Measurements from ENCODE around the gene BEX4. TPM values are rescaled to one million over a fixed set of nuclear protein-coding genes. Genes with fewer than 3 reads are reported as not detected.
"Not testable (repeated sequence)": the region's sequence is repeated elsewhere in the genome, so short reads cannot be mapped to it uniquely, and the experiment has no call there.

BEX4 gene, protein sequence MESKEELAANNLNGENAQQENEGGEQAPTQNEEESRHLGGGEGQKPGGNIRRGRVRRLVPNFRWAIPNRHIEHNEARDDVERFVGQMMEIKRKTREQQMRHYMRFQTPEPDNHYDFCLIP
- 10 to 100 TPM in 1 of 2 donors, 1 to 10 TPM in 1; 2.9 to 13.4 TPM for total RNA-seq

DNA sequence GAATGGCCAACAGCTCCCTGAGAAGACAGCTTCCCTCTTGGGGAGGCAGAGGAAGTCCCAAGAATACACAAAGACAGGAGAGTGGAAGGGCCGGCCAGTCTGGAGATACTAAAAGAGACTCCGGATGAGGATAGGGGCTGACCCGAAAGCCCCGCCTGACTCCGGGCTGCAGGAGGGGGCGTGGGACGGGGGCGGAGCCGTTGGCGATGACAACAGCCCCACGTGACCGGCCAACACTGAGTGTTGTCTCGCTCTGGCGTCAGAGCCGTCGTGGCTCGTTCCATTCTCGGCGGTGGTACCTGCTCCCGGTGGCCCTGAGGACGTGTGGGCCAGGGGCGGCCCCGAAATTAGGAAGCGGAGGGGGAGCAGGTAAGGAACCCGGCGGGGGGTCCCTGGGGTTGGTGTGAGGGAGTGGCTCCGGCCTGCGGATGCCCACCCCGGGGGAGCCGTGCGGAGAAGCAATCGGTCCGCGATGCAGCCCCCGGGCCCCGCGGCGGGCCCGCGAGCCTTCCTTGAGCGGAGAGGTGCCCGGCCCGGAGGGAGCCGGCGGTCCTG lies at the start of gene BEX4:
BEX4 (plus strand) TSS at position 239 of the 555 bp plus-strand sequence. CDS start 1,046 bp downstream, outside the sequence.
- Mint-ChIP-seq H3K27me3 (peaks cover 0 to 8% of the 10 kb centered on the region in 2 donors), H3K4me3 (peak within 1 kb of the TSS; percentile 69), H3K36me3 (no peaks in the 10 kb centered on the region), H3K9me3 (no peaks in the 10 kb centered on the region), H3K4me1 (ENCODE audit: low read depth in 2 of 2) (peaks cover 0 to 2% of the 10 kb centered on the region in 2 donors), H3K27ac (peak within 1 kb of the TSS; percentile 35 to 83)
- peak; percentile 85 for DNase-seq (ENCODE audit: low spot score)
- peak; percentile 97 to 100 for ATAC-seq

- DNase-seq (ENCODE audit: low spot score): no peak
- H3K4me3 Mint-ChIP-seq: no peak overlapping the region
- ATAC-seq: no peak
- H3K36me3 Mint-ChIP-seq: no peaks in the 10 kb centered on the region
- H3K27ac Mint-ChIP-seq: no peak overlapping the region
- H3K9me3 Mint-ChIP-seq: no peaks in the 10 kb centered on the region
- H3K4me1 Mint-ChIP-seq (ENCODE audit: low read depth in 2 of 2): no peaks in the 10 kb centered on the region
- peaks cover 0 to 15% of the 10 kb centered on the region in 2 donors for H3K27me3 Mint-ChIP-seq
Measured at GRCh38 chrX:103170216-103170615, 44.7 kb upstream of the BEX4 start.

DNA sequence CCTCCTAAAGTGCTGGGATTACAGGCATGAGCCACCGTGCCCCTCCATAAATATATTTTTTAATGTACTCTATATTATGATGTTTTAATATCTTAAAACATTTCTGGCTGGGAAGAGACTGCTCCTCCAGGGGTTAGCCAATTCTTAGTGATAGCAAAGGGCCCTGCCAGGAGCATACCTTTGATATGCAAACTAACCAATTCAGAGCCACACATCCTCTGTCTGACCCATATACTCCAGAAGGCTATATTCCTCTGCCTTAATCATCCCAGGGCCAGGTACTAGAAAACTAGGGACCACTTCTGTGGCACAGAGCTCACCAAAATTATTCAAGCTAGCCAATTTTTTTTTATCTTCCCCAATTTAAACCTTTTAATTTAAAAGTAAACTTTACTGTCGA lies 43.6 kb upstream of the BEX4 start:
- DNase-seq (ENCODE audit: low spot score) (no peak), ATAC-seq (no peak)
- H3K4me3 Mint-ChIP-seq: no peak overlapping the region
- H3K27ac Mint-ChIP-seq: no peak overlapping the region
- no peaks in the 10 kb centered on the region for H3K9me3 Mint-ChIP-seq
- no peaks in the 10 kb centered on the region for H3K36me3 Mint-ChIP-seq
- peaks cover 3 to 4% of the 10 kb centered on the region in 2 donors for H3K4me1 Mint-ChIP-seq (ENCODE audit: low read depth in 2 of 2)
- H3K27me3 Mint-ChIP-seq: peaks cover 4 to 13% of the 10 kb centered on the region in 2 donors

- not testable (repeated sequence) for H3K4me1 Mint-ChIP-seq (ENCODE audit: low read depth in 2 of 2); H3K9me3 Mint-ChIP-seq; H3K36me3 Mint-ChIP-seq; ATAC-seq; H3K27ac Mint-ChIP-seq; H3K4me3 Mint-ChIP-seq; DNase-seq (ENCODE audit: low spot score)
- H3K27me3 Mint-ChIP-seq: peaks cover 14 to 23% of the 10 kb centered on the region in 2 donors
Measured at GRCh38 chrX:103175256-103175655, 39.7 kb upstream of the BEX4 start.

DNA sequence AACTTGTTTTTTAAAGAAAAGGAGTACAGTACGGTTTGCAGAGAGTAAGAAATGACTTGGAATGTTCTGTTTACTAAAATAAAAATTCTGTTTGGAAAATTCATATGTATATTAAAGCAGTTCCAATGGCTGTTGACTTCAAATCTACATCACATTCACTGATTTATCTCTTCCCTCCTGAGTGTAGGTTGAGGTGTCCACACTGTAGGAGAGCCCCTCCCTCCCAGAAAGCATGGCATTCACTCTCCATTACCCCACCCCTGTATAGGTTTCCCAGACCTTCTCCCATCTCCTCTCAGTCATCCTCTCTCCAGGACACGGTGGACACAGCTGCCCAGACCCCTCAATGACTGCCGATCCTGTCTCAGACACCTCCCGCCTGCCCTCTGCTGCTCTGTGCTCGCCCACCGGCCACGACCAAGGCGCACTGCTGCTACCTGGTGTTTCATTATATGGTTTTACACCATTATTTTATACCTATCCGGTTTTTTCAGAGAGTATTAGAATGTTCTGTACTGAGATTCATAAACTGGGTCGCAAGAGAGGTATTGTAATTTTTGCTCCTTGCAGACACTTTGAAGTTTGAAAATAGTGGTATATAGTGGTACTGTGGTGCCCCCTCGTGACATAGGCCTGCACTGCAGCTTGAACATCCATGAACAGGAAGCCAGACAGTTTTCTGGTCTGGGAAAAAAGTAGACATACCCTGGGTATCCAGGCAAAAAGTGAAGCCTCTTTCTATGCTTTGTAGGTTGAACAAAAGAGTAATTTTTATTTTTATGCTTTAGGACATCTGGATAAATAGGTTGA lies 38.8 kb upstream of the BEX4 start:
- no peak overlapping the region for H3K27ac Mint-ChIP-seq
- no peak for DNase-seq (ENCODE audit: low spot score)
- H3K36me3 Mint-ChIP-seq: no peaks in the 10 kb centered on the region
- H3K4me1 Mint-ChIP-seq (ENCODE audit: low read depth in 2 of 2): peaks cover 3 to 4% of the 10 kb centered on the region in 2 donors
- peak in 1 of 2 donors; percentile 72 for ATAC-seq
- H3K4me3 Mint-ChIP-seq: no peak overlapping the region
- H3K9me3 Mint-ChIP-seq: no peaks in the 10 kb centered on the region
- peaks cover 21 to 26% of the 10 kb centered on the region in 2 donors for H3K27me3 Mint-ChIP-seq

DNA sequence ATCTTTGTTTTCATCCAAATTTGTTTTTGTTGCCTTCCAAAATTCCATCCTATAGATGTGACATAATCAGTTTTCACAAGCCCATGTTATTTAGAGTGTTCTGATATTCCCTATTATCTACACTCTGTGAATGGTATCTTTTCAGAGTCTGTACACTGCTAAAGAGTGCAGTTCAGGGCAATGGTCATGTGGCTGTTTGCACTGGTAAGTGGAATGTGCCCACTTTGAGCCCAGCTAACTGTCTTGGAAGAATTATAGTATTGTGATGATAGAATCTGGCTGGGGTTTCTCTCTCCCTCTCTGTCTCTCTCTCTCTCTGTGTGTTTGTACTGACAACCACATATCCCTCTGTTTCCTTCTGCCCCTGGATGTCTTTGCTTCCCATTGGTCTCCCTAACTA lies 37.4 kb upstream of the BEX4 start:
- no peak for ATAC-seq
- Mint-ChIP-seq H3K36me3 (no peaks in the 10 kb centered on the region), H3K9me3 (no peaks in the 10 kb centered on the region), H3K27me3 (peaks cover 22 to 24% of the 10 kb centered on the region in 2 donors), H3K4me3 (no peak overlapping the region), H3K4me1 (ENCODE audit: low read depth in 2 of 2) (peaks cover 3 to 4% of the 10 kb centered on the region in 2 donors), H3K27ac (no peak overlapping the region)
- no peak for DNase-seq (ENCODE audit: low spot score)

DNA sequence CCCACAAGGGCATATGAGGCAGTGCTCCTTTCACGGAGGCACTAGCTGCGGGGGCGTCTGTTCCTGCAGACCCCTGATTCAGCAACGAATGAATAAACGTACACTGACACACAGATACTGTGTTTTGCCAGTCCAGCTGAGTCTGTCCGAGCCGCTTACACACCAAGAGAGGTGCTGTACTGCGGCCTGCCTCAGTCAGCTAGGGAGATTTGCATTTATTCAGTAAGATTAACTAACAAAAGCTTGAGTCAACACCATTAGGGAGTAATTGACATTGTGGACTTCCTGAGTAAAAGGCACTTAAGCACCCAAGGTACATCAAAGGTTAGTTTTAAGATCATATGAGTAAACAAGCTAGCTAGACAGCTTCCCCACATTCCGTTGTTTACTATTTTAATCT lies 31.0 kb upstream of the BEX4 start:
- H3K4me1 Mint-ChIP-seq (ENCODE audit: low read depth in 2 of 2): no peaks in the 10 kb centered on the region
- peaks cover 16 to 35% of the 10 kb centered on the region in 2 donors for H3K27me3 Mint-ChIP-seq
- no peak overlapping the region for H3K4me3 Mint-ChIP-seq
- H3K36me3 Mint-ChIP-seq: no peaks in the 10 kb centered on the region
- DNase-seq (ENCODE audit: low spot score) (no peak), ATAC-seq (no peak)
- H3K27ac Mint-ChIP-seq: no peak overlapping the region
- no peaks in the 10 kb centered on the region for H3K9me3 Mint-ChIP-seq

DNA sequence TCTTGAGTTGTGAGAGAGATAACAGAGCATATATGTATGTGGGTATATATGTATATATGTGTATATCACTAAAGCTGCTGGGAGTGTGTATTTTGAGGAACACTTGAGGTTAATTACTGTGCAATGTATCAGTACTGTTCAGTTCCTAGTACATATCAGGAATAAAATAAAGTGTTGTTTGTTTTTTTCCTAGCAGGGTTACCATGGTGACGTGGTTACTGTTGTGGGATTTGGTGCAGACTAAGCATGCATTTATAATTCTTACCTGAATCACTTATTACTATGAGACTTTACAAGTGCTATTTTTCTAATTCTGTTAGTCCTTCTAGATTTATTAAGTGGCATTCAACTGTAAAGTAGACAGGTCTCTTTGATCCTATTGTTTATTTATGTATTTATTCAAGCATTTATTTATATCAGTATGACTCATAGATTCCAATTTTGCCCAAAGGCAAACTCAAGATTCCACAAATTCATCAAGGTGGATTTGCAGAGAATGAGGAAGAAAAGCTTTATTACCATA lies 26.9 kb upstream of the BEX4 start:
- Mint-ChIP-seq H3K27me3 (peaks cover 7 to 37% of the 10 kb centered on the region in 2 donors), H3K9me3 (no peaks in the 10 kb centered on the region), H3K36me3 (no peaks in the 10 kb centered on the region), H3K4me1 (ENCODE audit: low read depth in 2 of 2) (no peaks in the 10 kb centered on the region), H3K27ac (no peak overlapping the region), H3K4me3 (no peak overlapping the region)
- ATAC-seq: no peak
- DNase-seq (ENCODE audit: low spot score): no peak

GRCh38 chrX:103197721-103198306 lies 17.1 kb upstream of the BEX4 start:
- Mint-ChIP-seq H3K27me3 (peaks cover 0 to 8% of the 10 kb centered on the region in 2 donors), H3K9me3 (no peaks in the 10 kb centered on the region), H3K4me3 (no peak overlapping the region), H3K36me3 (no peaks in the 10 kb centered on the region), H3K4me1 (ENCODE audit: low read depth in 2 of 2) (peaks cover 0 to 3% of the 10 kb centered on the region in 2 donors), H3K27ac (no peak overlapping the region)
- ATAC-seq (no peak), DNase-seq (ENCODE audit: low spot score) (no peak)

DNA sequence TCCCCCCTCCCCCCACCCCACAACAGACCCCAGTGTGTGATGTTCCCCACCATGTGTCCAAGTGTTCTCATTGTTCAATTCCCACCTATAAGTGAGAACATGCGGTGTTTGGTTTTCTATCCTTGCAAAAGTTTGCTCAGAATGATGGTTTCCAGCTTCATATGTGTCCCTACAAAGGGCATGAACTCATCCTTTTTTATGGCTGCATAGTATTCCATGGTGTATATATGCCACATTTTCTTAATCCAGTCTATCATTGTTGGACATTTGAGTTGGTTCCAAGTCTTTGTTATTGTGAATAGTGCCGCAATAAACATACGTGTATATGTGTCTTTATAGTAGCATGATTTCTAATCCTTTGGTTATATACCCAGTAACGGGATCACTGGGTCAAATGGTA lies 16.2 kb upstream of the BEX4 start:
- DNase-seq (ENCODE audit: low spot score); H3K27ac Mint-ChIP-seq; H3K27me3 Mint-ChIP-seq; ATAC-seq; H3K36me3 Mint-ChIP-seq; H3K4me1 Mint-ChIP-seq (ENCODE audit: low read depth in 2 of 2); H3K9me3 Mint-ChIP-seq; H3K4me3 Mint-ChIP-seq: not testable (repeated sequence)

DNA sequence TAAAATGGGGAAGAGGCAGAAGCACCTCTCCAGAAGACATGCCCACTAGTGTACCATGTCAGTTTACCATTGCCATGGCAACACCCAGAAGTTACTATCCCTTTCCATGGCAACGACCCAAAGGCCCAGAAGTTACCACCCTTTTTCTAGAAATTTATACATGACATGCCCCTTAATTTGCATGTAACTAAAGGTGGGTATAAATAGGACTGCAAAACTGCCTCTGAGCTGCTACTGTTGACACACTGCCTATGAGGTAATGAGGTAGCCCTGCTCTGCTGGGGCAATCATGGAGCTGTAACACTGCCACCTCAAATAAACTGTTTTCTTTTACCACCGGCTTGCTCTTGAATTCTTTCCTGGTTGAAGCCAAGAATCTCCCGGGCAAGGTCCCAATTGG lies 13.9 kb upstream of the BEX4 start:
- Mint-ChIP-seq H3K4me3 (no peak overlapping the region), H3K27ac (no peak overlapping the region), H3K9me3 (no peaks in the 10 kb centered on the region), H3K4me1 (ENCODE audit: low read depth in 2 of 2) (peaks cover 0 to 3% of the 10 kb centered on the region in 2 donors), H3K36me3 (no peaks in the 10 kb centered on the region), H3K27me3 (peaks cover 0 to 8% of the 10 kb centered on the region in 2 donors)
- ATAC-seq: no peak
- no peak for DNase-seq (ENCODE audit: low spot score)

DNA sequence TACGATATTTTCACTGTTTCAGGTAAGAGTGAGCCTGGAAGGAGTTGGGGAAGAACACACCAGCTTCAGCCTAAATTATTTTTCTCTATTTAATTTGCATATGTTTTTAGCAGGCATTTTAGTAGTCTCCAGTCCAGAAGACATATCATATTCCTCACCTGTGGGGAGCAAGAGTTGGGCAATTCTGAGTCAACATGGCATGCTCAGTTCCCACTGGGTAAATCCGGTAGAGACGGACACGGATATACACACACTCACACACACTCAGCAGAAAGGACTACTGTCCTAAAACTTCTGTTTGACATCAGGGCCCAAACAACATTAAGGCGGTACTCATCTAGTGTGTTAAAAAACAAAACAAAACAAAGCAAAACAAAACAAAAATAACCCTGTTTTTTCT lies 4.9 kb upstream of the BEX4 start:
- H3K9me3 Mint-ChIP-seq: no peaks in the 10 kb centered on the region
- ATAC-seq (no peak), DNase-seq (ENCODE audit: low spot score) (no peak)
- H3K27me3 Mint-ChIP-seq: peaks cover 0 to 9% of the 10 kb centered on the region in 2 donors
- no peak overlapping the region for H3K27ac Mint-ChIP-seq
- no peak overlapping the region for H3K4me3 Mint-ChIP-seq
- no peaks in the 10 kb centered on the region for H3K36me3 Mint-ChIP-seq
- no peaks in the 10 kb centered on the region for H3K4me1 Mint-ChIP-seq (ENCODE audit: low read depth in 2 of 2)

DNA sequence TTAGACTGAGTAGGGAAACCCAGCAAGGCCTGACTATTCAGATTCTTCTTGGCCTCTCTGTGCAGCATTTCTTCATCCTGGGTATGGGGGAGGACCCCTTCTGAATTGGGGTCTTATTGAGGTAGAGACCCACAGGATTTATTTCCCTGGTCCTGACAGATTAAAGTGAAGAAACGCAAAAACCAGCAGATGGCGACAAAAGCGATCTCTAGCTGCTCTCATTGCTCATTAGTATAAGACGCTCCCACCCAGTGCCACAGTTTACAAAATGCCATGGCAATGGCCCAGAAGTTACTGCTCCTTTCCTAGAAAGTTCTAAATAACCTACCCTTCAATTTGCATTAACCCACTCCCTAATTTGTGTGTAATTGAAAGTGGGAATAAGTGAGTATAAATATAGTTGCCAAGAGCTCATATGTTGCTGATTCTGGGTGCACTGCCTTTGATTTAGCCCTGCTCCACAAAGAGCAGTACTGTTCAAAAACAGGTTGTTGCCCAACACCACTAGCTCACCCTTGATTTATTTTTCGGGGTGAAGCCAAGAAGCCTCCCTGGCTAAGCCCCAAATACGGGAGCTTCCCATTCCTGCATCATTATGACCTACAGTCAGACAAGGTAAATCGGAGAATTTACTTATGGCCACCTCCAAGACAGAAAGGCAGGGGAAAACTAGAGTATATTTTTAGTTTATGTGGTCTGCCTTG lies 3.7 kb upstream of the BEX4 start:
- DNase-seq (ENCODE audit: low spot score) (no peak), ATAC-seq (no peak)
- no peak overlapping the region for H3K27ac Mint-ChIP-seq
- H3K9me3 Mint-ChIP-seq: no peaks in the 10 kb centered on the region
- H3K4me3 Mint-ChIP-seq: no peak overlapping the region
- peaks cover 0 to 2% of the 10 kb centered on the region in 2 donors for H3K4me1 Mint-ChIP-seq (ENCODE audit: low read depth in 2 of 2)
- H3K36me3 Mint-ChIP-seq: no peaks in the 10 kb centered on the region
- peaks cover 0 to 6% of the 10 kb centered on the region in 2 donors for H3K27me3 Mint-ChIP-seq

All from natural killer cell treated with Interleukin-12 subunit alpha and Interleukin-12 subunit beta and Interleukin-15 and Interleukin-18, amount 100 ng/mL, for 72 hours (primary cell).